ENCODE data around the gene GPR17.

GPR17 gene

GRCh38 chr2:127657232-127657595 lies 11.3 kb downstream of the GPR17 start:
- DNase-seq, result no peak

GRCh38 chr2:127658146-127658545 lies 12.2 kb downstream of the GPR17 start:
- no peak for DNase-seq

- no peak for DNase-seq
Observed at GRCh38 chr2:127658641-127659407, 12.9 kb downstream of the GPR17 start.

- no peak for DNase-seq
Observed at GRCh38 chr2:127659408-127660290, 13.7 kb downstream of the GPR17 start.

- DNase-seq, result no peak
Observed at GRCh38 chr2:127660291-127660578, 14.3 kb downstream of the GPR17 start.

GRCh38 chr2:127661072-127661649 lies 15.2 kb downstream of the GPR17 start:
- DNase-seq, result no peak

- no peak for DNase-seq
Observed at GRCh38 chr2:127661949-127662510, 16.1 kb downstream of the GPR17 start.

GRCh38 chr2:127662937-127663565 lies 17.1 kb downstream of the GPR17 start:
- DNase-seq, result no peak

GRCh38 chr2:127663566-127664064 lies 17.7 kb downstream of the GPR17 start:
- DNase-seq, result no peak

GRCh38 chr2:127664065-127664894 lies 18.3 kb downstream of the GPR17 start:
- no peak for DNase-seq

GRCh38 chr2:127664895-127665225 lies 18.9 kb downstream of the GPR17 start:
- DNase-seq, result no peak

- DNase-seq, result no peak
Observed at GRCh38 chr2:127665267-127665893, 19.4 kb downstream of the GPR17 start.

GRCh38 chr2:127669056-127669455 lies 23.1 kb downstream of the GPR17 start:
- no peak for DNase-seq

- no peak for DNase-seq
Observed at GRCh38 chr2:127670055-127670956, 24.4 kb downstream of the GPR17 start.

GRCh38 chr2:127670957-127671290 lies 25.0 kb downstream of the GPR17 start:
- DNase-seq, result no peak

- no peak for DNase-seq
Observed at GRCh38 chr2:127671557-127672302, 25.8 kb downstream of the GPR17 start.

- no peak for DNase-seq
Observed at GRCh38 chr2:127672341-127673224, 26.6 kb downstream of the GPR17 start.

- no peak for DNase-seq
Observed at GRCh38 chr2:127673291-127674069, 27.5 kb downstream of the GPR17 start.
